GM21367 (cell line): ENCODE data around the gene MACROH2A2.
"Not testable (repeated sequence)": the region's sequence is repeated elsewhere in the genome, so short reads cannot be mapped to it uniquely, and the experiment has no call there.

Experiments
- ATAC-seq: cut with Tn5 transposase; IDR thresholded peaks from one replicate; pipeline ENCODE4 v1.9.1; 2021; ENCODE audit not compliant: unreplicated experiment

MACROH2A2 gene

DNA sequence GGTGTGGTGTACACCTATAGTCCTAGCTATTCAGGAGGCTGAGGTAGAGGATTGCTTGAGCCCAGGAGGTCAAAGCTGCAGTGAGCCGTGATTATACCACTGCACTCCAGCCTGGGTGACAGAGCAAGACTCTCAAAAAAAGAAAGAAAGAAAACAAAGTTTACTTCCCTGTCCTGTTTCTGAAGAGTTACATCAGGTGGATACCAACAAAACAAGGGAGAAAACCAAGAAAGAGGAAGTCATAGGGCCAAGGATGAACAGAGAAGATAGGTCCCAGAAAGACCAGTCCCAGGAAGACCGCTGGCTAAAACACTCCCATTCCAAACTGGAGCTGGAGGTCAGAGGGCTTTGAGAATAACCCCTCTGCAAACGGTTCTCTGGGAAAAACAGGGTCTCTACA, 13.5 kb downstream of the MACROH2A2 start:
- no peak for ATAC-seq

- ATAC-seq, result no peak
These were observed 14.9 kb downstream of the MACROH2A2 start for GRCh38 chr10:70067586-70067985.

- ATAC-seq, result no peak
These were observed 16.3 kb downstream of the MACROH2A2 start for GRCh38 chr10:70068925-70069324.

GRCh38 chr10:70069346-70069745, 16.7 kb downstream of the MACROH2A2 start:
- ATAC-seq, result no peak

- no peak for ATAC-seq
These were observed 18.2 kb downstream of the MACROH2A2 start for GRCh38 chr10:70070834-70071233.

DNA sequence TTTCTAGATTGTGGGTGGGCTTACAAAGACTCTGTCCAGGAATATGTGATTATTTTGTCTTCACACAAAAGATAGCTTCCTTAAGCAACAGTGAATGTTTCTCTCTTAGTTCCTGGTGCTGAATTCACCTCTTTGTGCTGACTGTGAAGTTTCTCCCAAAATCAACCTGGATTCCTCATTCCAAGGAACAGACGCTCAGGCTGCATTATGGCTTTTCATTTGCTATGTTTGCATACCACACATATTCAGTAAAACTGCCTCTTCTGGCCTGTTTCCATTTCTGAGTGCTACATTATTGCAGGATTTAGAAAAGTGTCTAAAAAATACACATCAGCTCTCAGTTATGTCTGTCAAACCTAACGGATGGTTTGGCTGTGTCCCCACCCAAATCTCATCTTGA, 21.5 kb downstream of the MACROH2A2 start:
- no peak for ATAC-seq

DNA sequence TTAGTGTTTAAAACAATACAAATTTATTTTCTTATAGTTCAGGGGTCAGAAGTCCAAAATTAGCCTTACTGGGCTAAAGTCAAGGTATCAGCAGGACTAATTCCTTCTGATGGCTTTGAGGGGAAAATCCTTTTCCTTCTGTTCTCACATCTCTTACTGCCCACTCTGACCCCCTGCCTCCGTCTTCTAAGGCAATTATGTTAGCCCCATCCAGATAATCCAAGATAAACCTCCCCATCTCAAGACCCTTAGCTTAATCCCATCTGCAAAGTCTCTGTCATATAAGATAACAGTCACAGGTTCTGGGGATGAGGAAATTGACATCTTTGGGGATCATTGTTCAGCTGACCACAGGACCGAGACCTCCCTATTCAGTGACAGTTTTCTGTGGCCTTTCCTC, 22.3 kb downstream of the MACROH2A2 start:
- ATAC-seq, result no peak

DNA sequence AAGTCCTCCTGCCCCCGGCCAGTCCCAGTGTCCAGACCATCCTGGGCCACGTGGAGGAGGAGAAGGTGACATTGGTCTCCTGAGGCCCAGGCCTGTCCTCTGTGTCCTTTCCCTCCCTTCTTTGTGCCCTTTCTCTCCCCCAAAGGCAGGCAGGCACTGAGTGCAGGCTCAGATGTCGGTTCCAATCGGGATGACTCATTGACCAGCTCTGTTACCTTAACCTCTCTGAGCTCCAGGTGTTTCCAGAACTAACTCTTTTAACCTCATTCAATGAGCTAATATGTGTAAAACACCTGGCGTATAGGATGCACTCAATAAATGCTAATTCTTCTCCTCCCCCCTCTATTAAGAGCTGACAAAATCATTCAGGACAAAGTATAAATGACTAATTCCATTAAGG, 25.7 kb downstream of the MACROH2A2 start:
- no peak for ATAC-seq

DNA sequence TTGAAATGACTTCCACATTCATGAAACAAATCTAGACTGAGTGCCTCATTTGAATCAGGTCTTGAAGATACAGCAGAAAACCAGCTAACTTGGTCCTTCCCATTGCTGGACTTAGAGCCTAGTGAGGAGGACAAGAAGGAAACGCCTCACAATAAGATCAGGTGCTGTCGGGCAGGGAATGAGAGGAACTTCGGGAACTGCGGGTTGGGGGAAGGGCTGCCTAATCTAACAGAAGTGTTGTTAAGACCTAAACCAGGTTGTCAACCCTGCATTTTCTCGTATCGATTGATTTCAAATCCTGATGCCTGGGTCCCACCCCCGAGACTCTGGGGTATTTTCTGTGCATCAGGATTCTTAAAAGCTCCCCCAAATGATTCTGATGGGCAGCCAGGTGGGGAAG, 26.3 kb downstream of the MACROH2A2 start:
- ATAC-seq, result no peak

GRCh38 chr10:70080789-70081188, 28.1 kb downstream of the MACROH2A2 start:
- ATAC-seq, result not testable (repeated sequence)

- no peak for ATAC-seq
These were observed 31.5 kb downstream of the MACROH2A2 start for GRCh38 chr10:70084189-70084588.

DNA sequence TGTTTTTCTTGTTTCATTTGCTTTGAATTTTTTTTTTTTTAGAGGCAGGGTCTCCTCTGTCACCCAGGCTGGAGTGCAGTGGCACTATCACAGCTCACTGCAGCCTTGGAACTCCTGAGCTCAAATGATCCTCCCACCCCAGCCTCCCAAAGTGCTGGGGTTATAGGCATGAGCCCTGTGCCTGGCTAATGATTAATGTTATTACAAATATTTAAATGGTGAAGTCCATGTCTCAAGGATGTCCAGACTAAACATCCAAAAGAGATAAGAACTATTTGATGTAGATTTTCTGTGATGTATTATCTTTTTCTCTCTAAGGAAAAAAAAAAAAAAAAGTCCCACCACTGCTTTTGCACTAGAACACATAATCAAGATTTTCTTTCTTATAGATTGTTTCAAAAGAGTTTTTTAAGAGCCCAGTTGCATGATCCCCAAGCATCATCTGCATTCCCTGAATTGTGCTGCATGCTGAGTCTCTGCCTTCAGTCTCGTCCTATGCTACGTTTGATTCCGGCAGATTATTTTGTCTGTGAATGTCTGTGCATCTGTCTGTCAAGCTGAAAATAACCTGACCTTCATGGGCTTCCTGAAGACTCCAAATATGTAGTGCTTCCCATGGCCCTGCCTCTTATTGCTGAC, 33.4 kb downstream of the MACROH2A2 start:
- ATAC-seq, result no peak

GRCh38 chr10:70087616-70088307, 35.1 kb downstream of the MACROH2A2 start:
- no peak for ATAC-seq

DNA sequence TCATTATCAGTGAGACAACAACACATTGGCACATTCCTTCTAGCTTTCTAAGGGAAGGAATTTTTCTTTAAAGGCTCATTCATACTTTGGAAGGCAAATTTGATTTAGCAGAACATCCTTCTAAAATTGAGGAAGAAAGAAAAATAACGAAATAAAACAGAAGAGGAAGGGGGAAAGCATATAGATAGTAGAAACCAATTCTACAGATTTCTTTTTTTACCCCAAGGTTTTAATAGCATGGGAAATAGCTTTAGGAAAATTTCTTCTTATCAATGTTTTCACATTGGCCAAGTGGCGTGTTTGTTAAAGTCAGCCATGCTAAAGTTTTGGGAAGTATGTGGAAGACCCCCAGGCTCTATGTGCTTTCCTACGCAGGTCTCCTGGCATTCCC, 35.7 kb downstream of the MACROH2A2 start:
- no peak for ATAC-seq

DNA sequence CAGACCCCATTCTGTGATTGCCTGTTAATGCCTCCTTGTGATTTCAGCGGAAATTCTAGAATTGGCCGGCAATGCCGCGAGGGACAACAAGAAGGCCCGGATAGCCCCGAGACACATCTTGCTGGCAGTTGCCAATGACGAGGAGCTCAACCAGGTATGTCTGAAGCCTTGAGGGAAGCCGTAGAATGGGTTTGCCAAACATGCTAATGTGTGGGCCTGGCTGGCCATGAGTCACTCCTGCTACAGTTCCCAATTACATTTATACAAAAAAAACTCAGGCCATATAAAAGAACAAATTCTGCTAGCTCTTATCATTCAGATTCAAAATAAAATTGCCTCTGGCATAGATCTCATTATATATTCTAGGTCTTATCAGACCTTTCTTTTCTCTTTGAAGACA, 37.4 kb downstream of the MACROH2A2 start:
- no peak for ATAC-seq

DNA sequence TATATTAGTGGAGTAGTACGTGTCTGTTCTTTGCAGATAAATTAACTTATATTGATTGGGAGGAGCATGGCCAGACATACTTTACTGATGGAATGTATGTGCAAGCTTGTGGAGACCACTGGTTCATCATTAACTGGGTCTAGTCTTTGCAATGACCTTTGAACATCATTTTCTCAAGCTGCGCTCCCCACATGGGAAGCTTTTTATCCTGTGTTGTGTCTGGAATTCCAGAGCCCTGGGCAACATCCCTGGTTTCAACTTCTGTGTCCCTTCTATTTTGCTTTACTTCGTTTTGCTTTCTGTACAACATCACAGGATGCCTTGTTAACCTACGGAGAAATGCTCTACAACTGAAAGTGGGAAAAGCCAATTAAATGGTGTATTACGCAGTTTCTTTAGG, 38.3 kb downstream of the MACROH2A2 start:
- no peak for ATAC-seq

- no peak for ATAC-seq
These were observed 39.7 kb downstream of the MACROH2A2 start for GRCh38 chr10:70092389-70092718.

- ATAC-seq, result no peak
These were observed 40.8 kb downstream of the MACROH2A2 start for GRCh38 chr10:70093335-70093944.

- ATAC-seq, result no peak
These were observed 41.6 kb downstream of the MACROH2A2 start for GRCh38 chr10:70094250-70094649.

GRCh38 chr10:70096016-70096704, 43.5 kb downstream of the MACROH2A2 start:
- no peak for ATAC-seq

DNA sequence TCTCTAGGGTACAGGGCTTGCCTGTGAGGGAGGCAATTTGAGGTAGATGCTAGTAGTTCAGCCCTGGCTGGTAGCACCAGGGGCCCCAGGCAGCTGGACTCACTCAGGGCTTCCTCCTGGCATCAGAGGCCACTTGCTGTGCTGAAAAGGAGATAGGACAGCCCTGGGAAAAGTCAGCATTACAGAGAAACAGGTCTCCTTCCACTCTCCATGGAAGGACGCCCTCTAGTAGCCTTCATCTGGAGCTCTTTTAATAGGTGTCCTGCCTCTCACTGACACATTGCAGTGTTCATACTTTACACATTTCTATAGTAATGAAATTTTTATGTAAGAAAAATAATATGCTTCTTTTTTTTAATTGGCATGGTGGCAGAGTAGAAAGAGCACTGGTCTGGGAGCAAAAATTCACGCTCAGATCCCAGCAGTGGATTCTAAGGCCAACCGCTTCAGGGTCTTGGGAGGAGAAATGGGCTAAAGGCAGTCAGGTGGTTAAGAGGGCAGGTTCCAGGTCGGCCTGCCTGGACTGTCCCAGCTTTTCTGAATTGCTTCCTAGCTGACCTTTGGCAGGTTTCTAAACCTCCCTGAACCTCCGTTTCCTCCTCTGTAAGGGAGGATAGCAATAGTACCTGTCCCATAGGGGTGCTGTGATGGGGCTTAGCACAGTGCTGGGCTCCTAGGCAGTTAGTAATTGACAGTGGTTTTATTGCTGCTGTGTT, 44.2 kb downstream of the MACROH2A2 start:
- ATAC-seq, result no peak
